IgD-negative memory B cell (primary cell): Measurements from ENCODE around the gene AQP2. TPM values are rescaled to one million over a fixed set of nuclear protein-coding genes. Genes with fewer than 3 reads are reported as not detected.

ENCODE experiments used
- H3K27ac Mint-ChIP-seq, 3 donors: one replicate each; pipeline ENCODE4 v1.8.0; 2020 to 2022; ENCODE audit warnings: mild to moderate bottlenecking in 3 of 3, mixed read lengths in 3 of 3, moderate library complexity in 1 of 3
- H3K27me3 Mint-ChIP-seq: one replicate; pipeline ENCODE4 v1.8.0; 2021; ENCODE audit warnings: mixed read lengths
- H3K36me3 Mint-ChIP-seq: one replicate; pipeline ENCODE4 v1.8.0; 2020; ENCODE audit warnings: mild to moderate bottlenecking, mixed read lengths
- H3K4me1 Mint-ChIP-seq, 3 donors: one replicate each; pipeline ENCODE4 v1.8.0; 2020 to 2022; ENCODE audit warnings: mixed read lengths in 3 of 3, mild to moderate bottlenecking in 1 of 3
- H3K4me3 Mint-ChIP-seq, 4 donors: one replicate each; pipeline ENCODE4 v1.8.0; 2020 to 2022; ENCODE audit warnings: mild to moderate bottlenecking in 4 of 4, mixed read lengths in 4 of 4, moderate library complexity in 3 of 4
- H3K9me3 Mint-ChIP-seq, 3 donors: one replicate each; pipeline ENCODE4 v1.8.0; 2020 to 2021; ENCODE audit warnings: mixed read lengths in 3 of 3, mild to moderate bottlenecking in 1 of 3
- polyA plus RNA-seq: library from polyadenylated mRNA; unstranded; fragments of 300-500 nt; fragmentation: Illumina TruSeq; gene quantifications from one replicate; pipeline ENCODE4 v1.2.3, GENCODE V29; 2021

The AQP2 gene
- polyA plus RNA-seq, 1 donor from 2014 or later, result not detected

- no peaks in the 10 kb centered on the region for H3K9me3 Mint-ChIP-seq
- peaks cover 6 to 16% (median 14%) of the 10 kb centered on the region in 3 donors for H3K4me1 Mint-ChIP-seq
- no peak overlapping the region for H3K4me3 Mint-ChIP-seq
- H3K36me3 Mint-ChIP-seq, result no peaks in the 10 kb centered on the region
- H3K27me3 Mint-ChIP-seq, result peaks cover 17% of the 10 kb centered on the region
- no peak overlapping the region for H3K27ac Mint-ChIP-seq
These were observed 6.9 kb upstream of the AQP2 start for GRCh38 chr12:49943625-49943960.

- Mint-ChIP-seq H3K4me1 (peaks cover 6 to 16% (median 14%) of the 10 kb centered on the region in 3 donors), H3K4me3 (peak overlapping the region in 1 of 4 donors; percentile 35), H3K27me3 (peaks cover 18% of the 10 kb centered on the region), H3K9me3 (no peaks in the 10 kb centered on the region), H3K27ac (no peak overlapping the region), H3K36me3 (no peaks in the 10 kb centered on the region)
These were observed 6.5 kb upstream of the AQP2 start for GRCh38 chr12:49944046-49944445.

DNA sequence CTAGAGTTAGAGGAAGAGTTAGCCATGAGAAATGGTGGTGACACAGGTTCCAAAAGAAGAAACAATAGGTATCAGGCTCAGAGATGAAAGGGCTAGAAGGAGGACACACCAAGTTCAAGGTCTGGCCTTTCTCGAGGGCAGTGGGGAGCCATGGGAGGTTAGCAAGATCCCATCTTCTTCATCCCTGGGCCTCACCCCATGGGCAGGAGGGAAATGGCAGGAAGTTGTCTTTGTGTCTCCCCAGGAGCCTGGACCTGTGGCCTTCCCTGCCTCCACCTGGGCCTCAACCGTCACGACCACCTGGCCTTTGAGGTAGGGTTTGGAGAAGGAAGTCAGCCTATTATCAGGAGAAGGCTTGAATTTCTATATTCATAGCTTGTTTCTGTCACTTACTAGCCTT, 5.8 kb upstream of the AQP2 start:
- no peak overlapping the region for H3K27ac Mint-ChIP-seq

GRCh38 chr12:49945394-49946080, 5.0 kb upstream of the AQP2 start:
- peak overlapping the region in 3 of 4 donors; percentile 79 to 92 (median 91) for H3K4me3 Mint-ChIP-seq

More for the DNA sequence above, 5.8 kb upstream of the AQP2 start:
- Mint-ChIP-seq H3K27me3 (peaks cover 18% of the 10 kb centered on the region), H3K36me3 (no peaks in the 10 kb centered on the region), H3K9me3 (no peaks in the 10 kb centered on the region), H3K4me3 (peak overlapping the region in 2 of 4 donors; percentile 25 to 70), H3K4me1 (peaks cover 6 to 16% (median 14%) of the 10 kb centered on the region in 3 donors)

GRCh38 chr12:49946086-49946485, 4.5 kb upstream of the AQP2 start:
- peaks cover 10 to 16% (median 14%) of the 10 kb centered on the region in 3 donors for H3K4me1 Mint-ChIP-seq

More at GRCh38 chr12:49945394-49946080, 5.0 kb upstream of the AQP2 start:
- Mint-ChIP-seq H3K9me3 (no peaks in the 10 kb centered on the region), H3K27me3 (peaks cover 18% of the 10 kb centered on the region), H3K36me3 (no peaks in the 10 kb centered on the region), H3K27ac (no peak overlapping the region), H3K4me1 (peaks cover 10 to 16% (median 14%) of the 10 kb centered on the region in 3 donors)

DNA sequence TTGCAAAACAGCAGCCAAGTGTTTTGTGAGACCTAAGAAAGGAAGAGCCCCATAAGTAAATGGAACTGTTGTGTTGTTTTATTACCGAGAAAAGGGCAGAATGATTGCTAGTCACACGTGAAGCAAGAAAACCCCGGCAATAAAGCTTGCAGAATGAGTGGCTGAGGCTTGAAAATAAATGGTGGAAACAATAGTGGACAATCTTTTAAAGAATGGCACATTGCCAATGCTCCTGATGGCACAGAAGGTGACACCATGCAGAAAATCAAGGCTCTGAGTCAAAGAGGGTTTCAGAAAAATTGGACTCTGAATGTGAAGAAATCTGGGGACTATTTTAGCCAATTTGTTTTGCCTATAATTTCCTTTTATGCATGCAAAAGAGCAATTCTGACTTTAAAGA, 4.0 kb upstream of the AQP2 start:
- Mint-ChIP-seq H3K4me1 (peaks cover 10 to 15% (median 14%) of the 10 kb centered on the region in 3 donors), H3K4me3 (no peak overlapping the region), H3K9me3 (no peaks in the 10 kb centered on the region), H3K27me3 (peaks cover 23% of the 10 kb centered on the region), H3K27ac (no peak overlapping the region), H3K36me3 (no peaks in the 10 kb centered on the region)

More at GRCh38 chr12:49946086-49946485, 4.5 kb upstream of the AQP2 start:
- Mint-ChIP-seq H3K9me3 (no peaks in the 10 kb centered on the region), H3K36me3 (no peaks in the 10 kb centered on the region), H3K27me3 (peaks cover 21% of the 10 kb centered on the region), H3K27ac (no peak overlapping the region), H3K4me3 (no peak overlapping the region)

GRCh38 chr12:49947593-49948226, 2.8 kb upstream of the AQP2 start:
- Mint-ChIP-seq H3K36me3 (no peaks in the 10 kb centered on the region), H3K9me3 (no peaks in the 10 kb centered on the region), H3K4me1 (peaks cover 8 to 12% (median 10%) of the 10 kb centered on the region in 3 donors), H3K27me3 (peaks cover 20% of the 10 kb centered on the region), H3K27ac (no peak overlapping the region), H3K4me3 (no peak overlapping the region)

DNA sequence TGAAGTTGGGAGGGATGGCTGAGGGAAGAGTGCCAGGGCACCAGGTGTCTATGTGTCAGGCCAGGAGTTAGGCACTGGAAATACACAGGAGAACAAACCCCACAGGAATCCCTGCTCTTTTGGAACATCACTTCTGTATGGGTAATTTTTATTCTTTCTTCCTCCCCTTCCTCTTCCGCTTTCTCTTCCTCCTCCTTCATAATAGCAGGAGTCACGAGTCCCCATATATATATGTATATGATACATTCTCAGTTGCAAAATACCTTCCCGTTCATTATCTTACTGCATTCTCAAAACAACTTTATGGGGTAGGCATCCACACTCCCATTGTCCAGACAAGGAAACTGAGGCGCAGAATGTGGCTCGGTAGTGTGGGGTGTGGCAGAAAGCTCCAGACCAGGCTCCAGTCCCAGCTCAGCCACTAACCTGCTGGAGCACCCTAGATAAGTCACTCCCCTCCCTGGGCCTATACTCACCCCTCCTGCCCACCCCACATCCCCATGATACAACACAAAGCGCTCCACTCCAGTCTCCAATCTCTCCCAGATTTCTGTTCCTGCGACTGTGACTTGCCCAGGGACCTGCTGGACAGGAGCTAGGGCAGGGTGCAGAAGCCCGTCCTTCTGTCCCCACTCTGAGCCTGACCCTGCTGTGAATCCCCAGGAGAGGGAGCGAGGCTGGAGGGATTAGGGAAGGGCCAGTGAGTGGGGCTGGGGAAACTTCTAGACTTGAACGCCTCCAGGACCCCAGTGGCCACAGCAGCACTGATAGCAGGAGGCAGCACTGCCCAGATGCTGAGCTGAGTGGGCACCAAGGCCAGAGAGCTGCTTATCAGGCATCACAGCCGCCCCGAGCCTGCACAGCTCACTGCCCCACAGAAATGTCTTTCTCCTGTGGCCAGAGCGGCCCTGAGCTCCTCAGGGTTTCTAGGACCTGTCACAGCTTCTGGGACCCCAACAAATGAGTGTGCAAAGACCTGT, 1.4 kb upstream of the AQP2 start:
- Mint-ChIP-seq H3K9me3 (no peaks in the 10 kb centered on the region), H3K36me3 (no peaks in the 10 kb centered on the region), H3K27ac (no peak overlapping the region), H3K27me3 (peaks cover 30% of the 10 kb centered on the region), H3K4me1 (peaks cover 6 to 12% (median 10%) of the 10 kb centered on the region in 3 donors), H3K4me3 (peak overlapping the region in 1 of 4 donors; percentile 39)

- H3K27ac Mint-ChIP-seq, result no peak overlapping the region
- no peaks in the 10 kb centered on the region for H3K9me3 Mint-ChIP-seq
- peaks cover 34% of the 10 kb centered on the region for H3K27me3 Mint-ChIP-seq
- H3K4me3 Mint-ChIP-seq, result no peak overlapping the region
- H3K4me1 Mint-ChIP-seq, result peaks cover 6 to 12% (median 10%) of the 10 kb centered on the region in 3 donors
- no peaks in the 10 kb centered on the region for H3K36me3 Mint-ChIP-seq
These were observed 671 bp upstream of the AQP2 start for GRCh38 chr12:49949866-49950265.

GRCh38 chr12:49951411-49952240, 1.1 kb downstream of the AQP2 start:
- no peak overlapping the region for H3K27ac Mint-ChIP-seq
- peaks cover 37% of the 10 kb centered on the region for H3K27me3 Mint-ChIP-seq
- H3K4me1 Mint-ChIP-seq, result peaks cover 0 to 6% (median 0%) of the 10 kb centered on the region in 3 donors
- H3K9me3 Mint-ChIP-seq, result no peaks in the 10 kb centered on the region
- no peaks in the 10 kb centered on the region for H3K36me3 Mint-ChIP-seq
- peak overlapping the region in 1 of 4 donors; percentile 13 for H3K4me3 Mint-ChIP-seq

DNA sequence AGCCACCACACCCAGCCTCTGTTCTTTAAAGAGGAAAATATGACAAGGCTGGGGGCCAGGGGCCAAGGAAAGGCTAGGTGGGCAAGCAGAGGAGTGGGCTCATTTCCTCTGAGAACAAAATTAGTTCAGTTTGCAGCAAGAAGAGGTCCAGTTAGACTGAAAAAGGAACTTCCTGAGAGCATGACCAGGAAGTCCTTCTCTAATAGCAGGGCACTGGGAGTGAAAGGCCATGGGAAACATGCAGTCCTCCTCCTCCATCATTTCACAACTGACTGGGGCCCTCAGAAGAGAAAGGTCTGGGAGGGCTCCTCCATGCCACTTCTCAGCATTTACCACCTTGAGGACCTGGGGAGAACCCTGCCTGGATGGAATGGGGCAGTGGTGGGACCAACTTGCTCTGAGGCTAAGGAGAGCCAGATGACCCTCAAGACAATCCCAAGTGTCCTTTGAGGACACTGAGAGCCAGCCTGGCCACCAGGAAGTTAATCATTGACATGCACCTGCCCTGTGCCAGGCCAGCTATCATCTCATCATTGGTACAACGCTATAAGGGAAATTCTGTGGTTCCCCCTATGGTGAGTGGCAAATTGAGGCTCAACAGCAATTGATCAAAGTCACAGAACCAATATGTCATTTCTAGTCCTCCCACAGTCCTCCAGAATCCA, 2.0 kb downstream of the AQP2 start:
- no peak overlapping the region for H3K4me3 Mint-ChIP-seq
- H3K27ac Mint-ChIP-seq, result no peak overlapping the region
- peaks cover 0 to 6% (median 0%) of the 10 kb centered on the region in 3 donors for H3K4me1 Mint-ChIP-seq
- H3K27me3 Mint-ChIP-seq, result peaks cover 40% of the 10 kb centered on the region
- no peaks in the 10 kb centered on the region for H3K9me3 Mint-ChIP-seq
- H3K36me3 Mint-ChIP-seq, result no peaks in the 10 kb centered on the region

DNA sequence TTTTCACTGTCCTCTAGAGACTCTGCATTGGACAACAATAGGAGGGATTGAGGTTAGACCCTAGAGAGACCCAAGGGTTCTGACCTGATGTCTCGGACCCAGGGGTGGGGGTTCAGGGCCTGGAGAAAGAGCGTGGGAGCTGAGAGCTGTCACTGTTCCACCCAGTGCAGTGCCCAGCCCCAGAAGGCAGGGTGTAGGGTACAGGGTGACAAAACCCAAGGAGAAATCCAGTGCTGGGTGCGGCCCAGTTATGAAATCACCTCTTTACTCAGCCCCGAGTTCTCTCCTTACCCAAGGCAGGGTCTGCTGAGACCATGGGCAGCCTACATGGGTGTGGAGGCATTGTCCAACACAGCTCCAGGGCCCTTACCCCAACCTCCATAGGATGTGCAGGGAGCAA, 2.6 kb downstream of the AQP2 start:
- Mint-ChIP-seq H3K4me3 (no peak overlapping the region), H3K36me3 (no peaks in the 10 kb centered on the region), H3K27ac (no peak overlapping the region), H3K9me3 (no peaks in the 10 kb centered on the region), H3K27me3 (peaks cover 41% of the 10 kb centered on the region), H3K4me1 (peaks cover 0 to 4% (median 0%) of the 10 kb centered on the region in 3 donors)

DNA sequence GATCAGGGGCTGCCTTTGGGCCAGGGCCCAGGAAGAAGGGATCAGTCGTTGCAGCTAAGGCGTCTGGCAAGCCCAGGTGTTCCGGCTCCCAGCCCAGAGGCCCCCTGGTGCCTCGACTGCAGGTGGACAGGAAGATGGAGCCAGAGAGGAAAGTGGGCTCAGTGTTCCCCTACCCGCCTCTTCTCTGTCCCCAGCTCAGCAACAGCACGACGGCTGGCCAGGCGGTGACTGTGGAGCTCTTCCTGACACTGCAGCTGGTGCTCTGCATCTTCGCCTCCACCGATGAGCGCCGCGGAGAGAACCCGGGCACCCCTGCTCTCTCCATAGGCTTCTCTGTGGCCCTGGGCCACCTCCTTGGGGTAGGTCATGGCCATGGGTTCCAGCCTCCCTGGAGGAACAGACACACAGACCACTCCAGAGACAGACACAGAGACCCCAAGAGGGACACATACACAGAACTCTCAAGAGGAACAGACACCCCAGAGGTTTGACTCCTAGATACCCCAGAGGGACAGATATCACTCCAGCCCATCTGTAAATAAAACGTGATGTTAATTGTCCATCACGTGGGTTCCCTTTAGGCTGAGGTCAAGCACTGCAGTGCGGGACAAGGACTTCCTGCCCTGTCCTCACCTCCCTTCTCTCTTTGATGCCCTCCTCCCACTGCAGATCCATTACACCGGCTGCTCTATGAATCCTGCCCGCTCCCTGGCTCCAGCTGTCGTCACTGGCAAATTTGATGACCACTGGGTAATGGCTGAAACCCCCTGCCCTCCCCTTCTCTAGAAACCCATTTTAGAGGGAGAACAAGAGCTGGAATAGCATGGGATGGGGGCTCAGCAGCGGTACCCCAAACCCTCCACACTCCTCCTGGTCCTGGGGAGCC, 3.7 kb downstream of the AQP2 start:
- H3K4me3 Mint-ChIP-seq, result no peak overlapping the region
- no peaks in the 10 kb centered on the region for H3K9me3 Mint-ChIP-seq
- H3K36me3 Mint-ChIP-seq, result no peaks in the 10 kb centered on the region
- no peak overlapping the region for H3K27ac Mint-ChIP-seq
- peaks cover 0 to 4% (median 0%) of the 10 kb centered on the region in 3 donors for H3K4me1 Mint-ChIP-seq
- peaks cover 46% of the 10 kb centered on the region for H3K27me3 Mint-ChIP-seq
